ENCODE data around the gene TTC21A. TPM values are rescaled to one million over a fixed set of nuclear protein-coding genes. Genes with fewer than 3 reads are reported as not detected.
A peak's percentile ranks its signal among the peaks of the same experiment; 100 is the strongest.

Gene TTC21A
- total RNA-seq, 1 donor from 2014 or later = 3.9 TPM

DNA sequence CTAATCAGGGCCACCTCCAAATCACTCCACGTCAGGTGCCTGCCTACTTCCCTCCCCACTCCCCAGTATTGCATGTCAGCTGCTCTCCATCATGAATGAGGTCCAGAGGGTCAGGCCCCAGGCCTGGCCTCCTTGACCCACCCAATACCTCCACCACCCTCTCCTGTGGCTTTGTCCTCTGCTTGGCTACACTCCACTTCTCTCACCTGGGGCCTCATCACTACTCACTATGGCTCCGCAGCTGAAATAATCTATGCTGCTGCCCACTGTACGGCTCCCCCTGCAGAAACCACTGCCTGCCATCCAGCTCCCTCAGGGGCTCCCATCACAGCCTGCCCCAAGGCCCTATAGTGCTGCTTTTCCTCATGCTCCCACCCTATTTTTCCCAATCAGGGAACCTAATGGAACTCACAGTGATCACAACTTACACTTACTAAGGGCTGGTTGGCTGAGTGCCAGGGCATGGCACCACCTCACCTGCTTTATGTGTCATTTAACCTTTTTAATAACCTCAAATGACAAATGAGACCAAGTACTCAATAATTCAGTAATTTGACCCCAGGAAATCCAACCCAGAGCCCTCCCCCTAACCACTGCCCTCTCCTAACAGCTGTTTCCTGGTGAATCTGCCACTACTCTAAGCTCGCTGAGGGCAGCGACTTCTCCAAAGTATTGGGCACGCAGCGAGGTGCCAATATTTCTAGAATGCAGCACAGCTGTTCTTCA, 2.4 kb upstream of the TTC21A start:
- H3K4me1 ChIP-seq (ENCODE audit: insufficient read depth, low read length) = peaks cover 17% of the 10 kb centered on the region
- Mint-ChIP-seq H3K27me3 (ENCODE audit: low read depth, unreplicated experiment) (peaks cover 6% of the 10 kb centered on the region), H3K36me3 (ENCODE audit: low read depth, unreplicated experiment) (peaks cover 3% of the 10 kb centered on the region), H3K4me1 (ENCODE audit: low read depth, unreplicated experiment) (peaks cover 15% of the 10 kb centered on the region), H3K9me3 (ENCODE audit: unreplicated experiment) (no peaks in the 10 kb centered on the region), H3K27ac (ENCODE audit: unreplicated experiment) (peak overlapping the region; percentile 8), H3K4me3 (ENCODE audit: unreplicated experiment) (peak overlapping the region; percentile 97)
- no peak overlapping the region for H3K9ac ChIP-seq (ENCODE audit: low read length)
- H3K27ac ChIP-seq (ENCODE audit: low read depth, low read length) = no peak overlapping the region
- TF ChIP-seq, protein P1, sequence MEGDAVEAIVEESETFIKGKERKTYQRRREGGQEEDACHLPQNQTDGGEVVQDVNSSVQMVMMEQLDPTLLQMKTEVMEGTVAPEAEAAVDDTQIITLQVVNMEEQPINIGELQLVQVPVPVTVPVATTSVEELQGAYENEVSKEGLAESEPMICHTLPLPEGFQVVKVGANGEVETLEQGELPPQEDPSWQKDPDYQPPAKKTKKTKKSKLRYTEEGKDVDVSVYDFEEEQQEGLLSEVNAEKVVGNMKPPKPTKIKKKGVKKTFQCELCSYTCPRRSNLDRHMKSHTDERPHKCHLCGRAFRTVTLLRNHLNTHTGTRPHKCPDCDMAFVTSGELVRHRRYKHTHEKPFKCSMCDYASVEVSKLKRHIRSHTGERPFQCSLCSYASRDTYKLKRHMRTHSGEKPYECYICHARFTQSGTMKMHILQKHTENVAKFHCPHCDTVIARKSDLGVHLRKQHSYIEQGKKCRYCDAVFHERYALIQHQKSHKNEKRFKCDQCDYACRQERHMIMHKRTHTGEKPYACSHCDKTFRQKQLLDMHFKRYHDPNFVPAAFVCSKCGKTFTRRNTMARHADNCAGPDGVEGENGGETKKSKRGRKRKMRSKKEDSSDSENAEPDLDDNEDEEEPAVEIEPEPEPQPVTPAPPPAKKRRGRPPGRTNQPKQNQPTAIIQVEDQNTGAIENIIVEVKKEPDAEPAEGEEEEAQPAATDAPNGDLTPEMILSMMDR (IDR thresholded peaks at IDR 0.05; ENCODE audit: insufficient read depth, low read depth, low read length) = no peak
- TF ChIP-seq EZH2 (IDR thresholded peaks at IDR 0.05; ENCODE audit: insufficient read depth, low read length) = no peak
- FAIRE-seq = no peak
- peak overlapping the region; percentile 96 for H3K4me2 ChIP-seq (ENCODE audit: low read length)
- H2AFZ ChIP-seq (ENCODE audit: low read depth, low read length) = no peak overlapping the region
- H3K36me3 ChIP-seq (ENCODE audit: insufficient read depth, low read length) = peaks cover 4% of the 10 kb centered on the region
- peaks cover 65% of the 10 kb centered on the region for H3K79me2 ChIP-seq (ENCODE audit: insufficient read depth, low read length)
- peaks cover 64% of the 10 kb centered on the region for H4K20me1 ChIP-seq (ENCODE audit: insufficient read depth, low read length)
- no peak for DNase-seq (ENCODE audit: low read depth)
- H3K4me3 ChIP-seq (ENCODE audit: insufficient read depth, low read depth, low read length) = no peak overlapping the region
- no peaks in the 10 kb centered on the region for H3K9me3 ChIP-seq (ENCODE audit: insufficient read depth, low read depth, low read length)
- H3K27me3 ChIP-seq (ENCODE audit: insufficient read depth, low read length) = no peaks in the 10 kb centered on the region

DNA sequence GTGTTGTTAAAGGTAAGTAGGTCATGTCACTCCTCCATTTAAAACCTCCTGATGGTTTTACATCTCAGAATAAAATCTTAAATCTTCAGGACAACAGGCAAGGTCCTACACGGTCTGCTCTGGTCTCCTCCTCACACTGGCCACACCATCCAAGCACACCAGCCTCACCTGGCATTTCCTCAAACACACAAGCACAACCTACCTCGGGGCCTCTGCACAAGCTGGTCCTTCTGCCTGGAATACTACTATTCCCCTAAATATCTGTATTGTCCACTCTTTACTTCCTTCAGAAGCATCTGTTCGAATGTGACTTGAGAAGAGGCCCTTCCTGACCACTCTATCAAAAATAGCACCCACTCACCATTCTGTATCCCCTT, 1.8 kb upstream of the TTC21A start:
- Mint-ChIP-seq H3K27me3 (ENCODE audit: low read depth, unreplicated experiment) (peaks cover 6% of the 10 kb centered on the region), H3K9me3 (ENCODE audit: unreplicated experiment) (peaks cover under 1% of the 10 kb centered on the region), H3K4me1 (ENCODE audit: low read depth, unreplicated experiment) (peaks cover 15% of the 10 kb centered on the region), H3K36me3 (ENCODE audit: low read depth, unreplicated experiment) (peaks cover 3% of the 10 kb centered on the region), H3K27ac (ENCODE audit: unreplicated experiment) (peak overlapping the region; percentile 8), H3K4me3 (ENCODE audit: unreplicated experiment) (peak overlapping the region; percentile 97)
- Histone ChIP-seq H2AFZ (ENCODE audit: low read depth, low read length) (no peak overlapping the region), H3K27ac (ENCODE audit: low read depth, low read length) (no peak overlapping the region), H3K36me3 (ENCODE audit: insufficient read depth, low read length) (peaks cover 2% of the 10 kb centered on the region), H4K20me1 (ENCODE audit: insufficient read depth, low read length) (peaks cover 58% of the 10 kb centered on the region), H3K4me2 (ENCODE audit: low read length) (peak overlapping the region; percentile 96), H3K4me1 (ENCODE audit: insufficient read depth, low read length) (peaks cover 17% of the 10 kb centered on the region), H3K9me3 (ENCODE audit: insufficient read depth, low read depth, low read length) (no peaks in the 10 kb centered on the region), H3K4me3 (ENCODE audit: insufficient read depth, low read depth, low read length) (no peak overlapping the region), H3K79me2 (ENCODE audit: insufficient read depth, low read length) (peaks cover 65% of the 10 kb centered on the region), H3K27me3 (ENCODE audit: insufficient read depth, low read length) (no peaks in the 10 kb centered on the region), H3K9ac (ENCODE audit: low read length) (peak overlapping the region; percentile 93)
- TF ChIP-seq EZH2 (IDR thresholded peaks at IDR 0.05; ENCODE audit: insufficient read depth, low read length) = no peak
- TF ChIP-seq, protein P1 (IDR thresholded peaks at IDR 0.05; ENCODE audit: insufficient read depth, low read depth, low read length) = no peak
- no peak for DNase-seq (ENCODE audit: low read depth)
- FAIRE-seq = no peak

- Histone ChIP-seq H3K79me2 (ENCODE audit: insufficient read depth, low read length) (peaks cover 60% of the 10 kb centered on the region), H3K9ac (ENCODE audit: low read length) (peak overlapping the region; percentile 93), H4K20me1 (ENCODE audit: insufficient read depth, low read length) (peaks cover 52% of the 10 kb centered on the region), H3K9me3 (ENCODE audit: insufficient read depth, low read depth, low read length) (no peaks in the 10 kb centered on the region), H2AFZ (ENCODE audit: low read depth, low read length) (peak overlapping the region; percentile 97), H3K27ac (ENCODE audit: low read depth, low read length) (peak overlapping the region; percentile 87), H3K4me3 (ENCODE audit: insufficient read depth, low read depth, low read length) (peak overlapping the region; percentile 92), H3K4me2 (ENCODE audit: low read length) (peak overlapping the region; percentile 96), H3K36me3 (ENCODE audit: insufficient read depth, low read length) (no peaks in the 10 kb centered on the region), H3K4me1 (ENCODE audit: insufficient read depth, low read length) (peaks cover 17% of the 10 kb centered on the region), H3K27me3 (ENCODE audit: insufficient read depth, low read length) (no peaks in the 10 kb centered on the region)
- Mint-ChIP-seq H3K4me1 (ENCODE audit: low read depth, unreplicated experiment) (peaks cover 15% of the 10 kb centered on the region), H3K9me3 (ENCODE audit: unreplicated experiment) (peaks cover 1% of the 10 kb centered on the region), H3K27ac (ENCODE audit: unreplicated experiment) (peak overlapping the region; percentile 90), H3K4me3 (ENCODE audit: unreplicated experiment) (peak overlapping the region; percentile 97), H3K27me3 (ENCODE audit: low read depth, unreplicated experiment) (peaks cover 6% of the 10 kb centered on the region), H3K36me3 (ENCODE audit: low read depth, unreplicated experiment) (peaks cover 3% of the 10 kb centered on the region)
- FAIRE-seq (no peak), DNase-seq (ENCODE audit: low read depth) (peak; percentile 33)
- TF ChIP-seq, protein P1 (IDR thresholded peaks at IDR 0.05; ENCODE audit: insufficient read depth, low read depth, low read length) = no peak
- no peak for TF ChIP-seq EZH2 (IDR thresholded peaks at IDR 0.05; ENCODE audit: insufficient read depth, low read length)
Observed at GRCh38 chr3:39106281-39106811, 1.1 kb upstream of the TTC21A start.

Data from astrocyte (in vitro differentiated cells and primary cell).